WERI-Rb-1 (cell line): Measurements from ENCODE around the gene TAAR6.
"Not testable (repeated sequence)": the region's sequence is repeated elsewhere in the genome, so short reads cannot be mapped to it uniquely, and the experiment has no call there.

Source experiments
- DNase-seq: peaks from one replicate; pipeline ENCODE4 v3.0.0-alpha.2; 2020
- H3K27ac ChIP-seq: fragments of 250-450 bp; sonication (Bioruptor Pico); 2 replicates; pipeline ENCODE4 v1.5.1; 2020; ENCODE audit warnings: mild to moderate bottlenecking, moderate library complexity
- H3K27me3 ChIP-seq: fragments of 250-450 bp; sonication (Bioruptor Pico); 2 replicates; pipeline ENCODE4 v1.5.1; 2021; ENCODE audit warnings: mild to moderate bottlenecking, low read depth, moderate library complexity; ENCODE audit not compliant: insufficient read depth, severe bottlenecking
- H3K36me3 ChIP-seq: fragments of 250-450 bp; sonication (Bioruptor Pico); 2 replicates; pipeline ENCODE4 v1.5.1; 2020; ENCODE audit warnings: mild to moderate bottlenecking, moderate library complexity
- H3K4me3 ChIP-seq: 2 replicates; pipeline ENCODE4 v1.5.1; 2011; ENCODE audit warnings: low read depth, mild to moderate bottlenecking, control low read depth, low read length
- H3K9me3 ChIP-seq: fragments of 250-450 bp; sonication (Bioruptor Pico); 2 replicates; pipeline ENCODE4 v1.5.1; 2021; ENCODE audit warnings: mild to moderate bottlenecking, moderate library complexity; ENCODE audit not compliant: severe bottlenecking
- TF ChIP-seq, protein P1 (sequence below): IDR thresholded peaks from 2 replicates; pipeline ENCODE4 v1.5.1; 2011; ENCODE audit warnings: low read depth, mild to moderate bottlenecking, control low read depth, inconsistent platforms, low read length

Gene TAAR6

DNA sequence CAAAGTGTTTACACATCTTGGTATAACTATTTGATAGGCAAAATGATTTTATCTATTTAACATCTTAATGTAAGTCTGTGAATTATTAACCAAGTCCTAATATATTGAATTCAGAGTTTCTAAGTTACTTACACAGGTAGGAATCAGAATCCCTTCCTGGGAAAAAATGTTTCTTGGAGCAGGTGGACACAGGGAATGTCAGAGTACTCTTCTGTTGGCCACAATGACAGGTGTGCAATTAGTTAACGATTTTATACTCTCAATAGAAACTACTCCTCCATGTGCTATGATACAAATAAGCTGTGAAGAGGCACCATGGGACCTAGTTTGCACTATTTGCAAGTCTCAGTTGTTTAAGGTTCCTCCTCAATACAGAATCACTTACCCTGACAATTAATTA, 20.2 kb downstream of the TAAR6 start:
- DNase-seq, result no peak
- Histone ChIP-seq H3K9me3 (no peaks in the 10 kb centered on the region), H3K27ac (no peak overlapping the region), H3K4me3 (no peak overlapping the region), H3K27me3 (peaks cover 60% of the 10 kb centered on the region), H3K36me3 (no peaks in the 10 kb centered on the region)
- TF ChIP-seq, protein P1, sequence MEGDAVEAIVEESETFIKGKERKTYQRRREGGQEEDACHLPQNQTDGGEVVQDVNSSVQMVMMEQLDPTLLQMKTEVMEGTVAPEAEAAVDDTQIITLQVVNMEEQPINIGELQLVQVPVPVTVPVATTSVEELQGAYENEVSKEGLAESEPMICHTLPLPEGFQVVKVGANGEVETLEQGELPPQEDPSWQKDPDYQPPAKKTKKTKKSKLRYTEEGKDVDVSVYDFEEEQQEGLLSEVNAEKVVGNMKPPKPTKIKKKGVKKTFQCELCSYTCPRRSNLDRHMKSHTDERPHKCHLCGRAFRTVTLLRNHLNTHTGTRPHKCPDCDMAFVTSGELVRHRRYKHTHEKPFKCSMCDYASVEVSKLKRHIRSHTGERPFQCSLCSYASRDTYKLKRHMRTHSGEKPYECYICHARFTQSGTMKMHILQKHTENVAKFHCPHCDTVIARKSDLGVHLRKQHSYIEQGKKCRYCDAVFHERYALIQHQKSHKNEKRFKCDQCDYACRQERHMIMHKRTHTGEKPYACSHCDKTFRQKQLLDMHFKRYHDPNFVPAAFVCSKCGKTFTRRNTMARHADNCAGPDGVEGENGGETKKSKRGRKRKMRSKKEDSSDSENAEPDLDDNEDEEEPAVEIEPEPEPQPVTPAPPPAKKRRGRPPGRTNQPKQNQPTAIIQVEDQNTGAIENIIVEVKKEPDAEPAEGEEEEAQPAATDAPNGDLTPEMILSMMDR, result no peak

DNA sequence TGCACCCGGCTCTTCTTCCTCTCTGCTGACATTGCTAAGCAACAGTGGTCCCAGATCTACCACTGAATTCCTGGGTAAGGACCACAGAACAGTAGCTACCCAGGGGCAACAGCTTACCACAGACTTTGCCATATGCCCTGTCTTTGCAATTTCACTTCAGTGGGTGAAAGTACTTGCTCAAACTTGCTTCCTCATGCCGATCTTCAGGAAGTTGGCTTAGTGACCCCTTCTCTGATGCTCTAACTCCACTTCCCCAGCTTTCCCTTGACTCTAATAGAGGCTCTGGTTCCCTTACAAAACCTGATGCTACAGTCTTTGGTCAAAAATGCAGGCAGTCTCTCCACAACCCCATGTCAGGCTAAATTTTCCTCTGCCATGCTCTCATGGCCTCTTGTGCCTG, 22.7 kb downstream of the TAAR6 start:
- TF ChIP-seq, protein P1, result no peak
- H3K36me3 ChIP-seq, result no peaks in the 10 kb centered on the region
- no peak overlapping the region for H3K27ac ChIP-seq
- no peak overlapping the region for H3K4me3 ChIP-seq
- H3K27me3 ChIP-seq, result peaks cover 66% of the 10 kb centered on the region
- DNase-seq, result no peak
- H3K9me3 ChIP-seq, result no peaks in the 10 kb centered on the region

DNA sequence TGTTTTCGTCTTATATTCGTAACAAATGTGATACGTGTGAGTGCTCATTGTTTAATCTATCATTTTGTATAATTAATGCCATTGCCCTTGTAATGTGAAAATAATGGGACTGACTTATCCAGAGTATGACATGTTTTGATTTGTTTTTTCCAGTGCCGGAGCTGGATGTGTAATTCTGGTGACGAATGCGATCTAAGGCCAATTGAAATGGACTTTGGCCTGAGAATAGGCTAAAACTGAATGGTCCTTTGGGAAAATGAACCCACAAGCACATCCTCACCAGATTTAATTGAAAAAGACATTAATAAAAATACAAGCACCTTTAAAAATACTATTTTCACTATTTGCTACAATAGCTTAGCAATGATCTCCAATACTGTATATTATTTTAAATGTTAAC, 26.1 kb downstream of the TAAR6 start:
- Histone ChIP-seq H3K9me3 (no peaks in the 10 kb centered on the region), H3K36me3 (no peaks in the 10 kb centered on the region), H3K27ac (no peak overlapping the region), H3K4me3 (no peak overlapping the region), H3K27me3 (peaks cover 74% of the 10 kb centered on the region)
- TF ChIP-seq, protein P1, result no peak
- no peak for DNase-seq

DNA sequence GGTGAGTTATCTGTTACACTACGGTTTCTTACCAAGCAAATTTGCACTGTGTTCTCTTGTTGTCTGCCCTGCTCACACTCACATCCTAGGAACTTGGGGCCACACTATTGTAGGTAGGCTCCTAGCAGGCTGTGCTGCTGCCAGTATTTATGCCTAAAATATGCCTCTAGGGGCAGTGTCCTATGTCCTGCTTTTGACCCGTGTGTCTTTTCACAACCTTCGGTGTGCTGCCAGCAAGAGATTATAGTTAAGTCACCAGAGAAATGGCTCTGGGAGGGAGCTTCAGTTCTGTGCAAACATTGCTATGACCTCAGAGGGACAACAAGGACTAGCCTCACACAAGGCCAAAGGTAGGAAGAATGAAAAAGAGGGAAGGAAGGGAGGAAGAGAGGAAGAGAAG, 28.4 kb downstream of the TAAR6 start:
- H3K4me3 ChIP-seq, result no peak overlapping the region
- no peak overlapping the region for H3K27ac ChIP-seq
- H3K36me3 ChIP-seq, result no peaks in the 10 kb centered on the region
- no peaks in the 10 kb centered on the region for H3K9me3 ChIP-seq
- TF ChIP-seq, protein P1, result peak; percentile 51
- H3K27me3 ChIP-seq, result peaks cover 72% of the 10 kb centered on the region
- DNase-seq, result peak; percentile 12

DNA sequence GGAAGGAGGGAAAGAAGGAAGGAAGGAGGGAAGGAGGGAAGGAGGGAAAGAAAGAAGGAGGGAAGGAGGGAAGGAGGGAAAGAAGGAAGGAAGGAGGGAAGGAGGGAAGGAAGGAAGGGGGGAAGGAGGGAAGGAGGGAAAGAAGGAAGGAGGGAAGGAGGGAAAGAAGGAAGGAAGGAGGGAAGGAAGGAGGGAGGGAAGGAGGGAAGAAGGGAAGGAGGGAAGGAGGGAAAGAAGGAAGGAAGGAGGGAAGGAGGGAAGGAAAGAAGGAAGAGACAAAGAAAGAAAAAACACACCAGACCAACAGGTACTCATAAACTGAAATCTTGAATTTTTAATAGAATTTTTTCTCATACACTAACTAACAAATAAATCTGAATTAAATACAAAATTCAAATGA, 30.8 kb downstream of the TAAR6 start:
- not testable (repeated sequence) for H3K9me3 ChIP-seq, DNase-seq, H3K4me3 ChIP-seq, H3K27ac ChIP-seq, H3K36me3 ChIP-seq
- H3K27me3 ChIP-seq, result peaks cover 65% of the 10 kb centered on the region

DNA sequence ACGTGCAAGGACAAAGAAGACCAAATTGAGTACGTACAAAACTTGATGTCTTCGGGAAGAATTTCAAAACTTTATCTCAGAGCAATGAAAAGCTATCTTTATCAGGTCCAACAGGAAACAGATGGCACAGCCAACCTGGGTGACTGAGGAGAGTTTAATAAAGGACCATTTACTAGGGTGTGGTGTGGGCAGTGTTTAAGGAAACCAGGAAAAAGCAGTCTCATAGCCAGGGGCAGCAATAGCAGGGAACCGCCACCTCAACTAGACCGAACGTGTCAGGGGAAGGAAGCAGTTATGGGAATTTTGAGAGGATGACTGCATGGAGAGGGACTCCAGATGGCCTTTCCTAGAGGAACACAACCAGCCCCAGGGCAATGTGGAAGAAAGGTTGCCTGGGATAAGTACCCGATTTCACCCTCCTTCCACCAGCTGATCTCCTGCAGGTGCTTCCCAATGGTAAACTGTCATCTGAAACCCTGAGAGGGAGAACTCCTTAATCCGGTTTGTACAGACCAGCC, 34.6 kb downstream of the TAAR6 start:
- TF ChIP-seq, protein P1, result no peak
- no peak overlapping the region for H3K4me3 ChIP-seq
- peaks cover 70% of the 10 kb centered on the region for H3K27me3 ChIP-seq
- no peak overlapping the region for H3K27ac ChIP-seq
- no peaks in the 10 kb centered on the region for H3K36me3 ChIP-seq
- no peak for DNase-seq
- peaks cover 3% of the 10 kb centered on the region for H3K9me3 ChIP-seq
